ENCODE measurements around the gene MT4. TPM values are rescaled to one million over a fixed set of nuclear protein-coding genes. Genes with fewer than 3 reads are reported as not detected.

The MT4 gene
- total RNA-seq, 1 donor from 2014 or later, result not detected

GRCh38 chr16:56525236-56525635 lies 39.6 kb upstream of the MT4 start:
- no peak overlapping the region for H2AFZ ChIP-seq (replicated peaks)
- no peak for DNase-seq (ENCODE audit: low spot score)

GRCh38 chr16:56530872-56531271 lies 34.0 kb upstream of the MT4 start:
- H3K79me2 ChIP-seq (ENCODE audit: low read depth), result no peaks in the 10 kb centered on the region
- H3K9me3 ChIP-seq (ENCODE audit: low read depth), result no peaks in the 10 kb centered on the region
- H3K4me2 ChIP-seq, result no peak overlapping the region
- H3K27ac Mint-ChIP-seq, result no peak overlapping the region
- H3K4me1 Mint-ChIP-seq, result no peaks in the 10 kb centered on the region
- H3K36me3 ChIP-seq, result no peaks in the 10 kb centered on the region
- H3K27me3 ChIP-seq, result peaks cover 20% of the 10 kb centered on the region
- H3F3A ChIP-seq (ENCODE audit: low read depth), result no peaks in the 10 kb centered on the region
- H2AFZ ChIP-seq (replicated peaks), result no peak overlapping the region
- no peaks in the 10 kb centered on the region for H4K20me1 ChIP-seq (ENCODE audit: low read depth)
- H3K4me1 ChIP-seq, result no peaks in the 10 kb centered on the region
- no peak for DNase-seq (ENCODE audit: low spot score)
- H3K4me3 ChIP-seq, result no peak overlapping the region
- H3K9ac ChIP-seq, result no peak overlapping the region
- no peaks in the 10 kb centered on the region for H3K9me3 Mint-ChIP-seq
- H3K27ac ChIP-seq, result no peak overlapping the region
- no peak overlapping the region for H3K4me3 Mint-ChIP-seq
- peaks cover 2% of the 10 kb centered on the region for H3K27me3 Mint-ChIP-seq (ENCODE audit: insufficient read depth, low read depth)
- TF ChIP-seq EZH2phosphoT487 (IDR thresholded peaks at IDR 0.05) (no peak), EZH2 (IDR thresholded peaks at IDR 0.05) (no peak), CTCF (IDR thresholded peaks at IDR 0.05) (no peak)
- H3K36me3 Mint-ChIP-seq, result no peaks in the 10 kb centered on the region

More at GRCh38 chr16:56525236-56525635, 39.6 kb upstream of the MT4 start:
- Histone ChIP-seq H3F3A (ENCODE audit: low read depth) (no peaks in the 10 kb centered on the region), H3K4me3 (no peak overlapping the region), H3K27me3 (peaks cover 7% of the 10 kb centered on the region), H3K4me1 (peaks cover 3% of the 10 kb centered on the region), H3K9ac (no peak overlapping the region), H3K4me2 (no peak overlapping the region), H3K36me3 (no peaks in the 10 kb centered on the region), H3K9me3 (ENCODE audit: low read depth) (no peaks in the 10 kb centered on the region), H3K27ac (no peak overlapping the region), H4K20me1 (ENCODE audit: low read depth) (no peaks in the 10 kb centered on the region), H3K79me2 (ENCODE audit: low read depth) (no peaks in the 10 kb centered on the region)
- H3K27me3 Mint-ChIP-seq (ENCODE audit: insufficient read depth, low read depth), result peaks cover 4% of the 10 kb centered on the region
- peaks cover 6% of the 10 kb centered on the region for H3K4me1 Mint-ChIP-seq
- no peak overlapping the region for H3K4me3 Mint-ChIP-seq
- H3K36me3 Mint-ChIP-seq, result no peaks in the 10 kb centered on the region
- peak overlapping the region; percentile 12 for H3K27ac Mint-ChIP-seq
- TF ChIP-seq EZH2phosphoT487 (IDR thresholded peaks at IDR 0.05) (no peak), EZH2 (IDR thresholded peaks at IDR 0.05) (no peak), CTCF (IDR thresholded peaks at IDR 0.05) (no peak)
- H3K9me3 Mint-ChIP-seq, result no peaks in the 10 kb centered on the region

DNA sequence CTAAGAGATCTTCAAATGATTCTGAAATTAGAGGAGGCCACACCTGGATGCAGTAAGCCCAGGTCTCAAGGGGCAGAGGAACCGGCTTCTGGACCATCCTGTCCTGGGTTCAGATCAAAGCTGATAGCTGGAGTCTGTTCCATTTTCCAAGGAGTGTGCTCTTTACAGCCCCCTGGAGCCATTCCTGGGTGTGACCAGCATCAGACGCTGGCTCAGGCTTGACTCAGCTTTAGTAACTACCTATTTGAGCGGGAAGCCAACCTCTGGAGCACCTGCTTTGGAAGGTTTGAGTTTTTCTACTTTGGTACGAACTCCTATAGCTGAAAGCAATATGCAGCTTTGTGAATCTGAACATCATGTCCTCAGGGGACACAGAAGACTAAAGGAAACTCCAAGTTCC lies 32.2 kb upstream of the MT4 start:
- H4K20me1 ChIP-seq (ENCODE audit: low read depth), result no peaks in the 10 kb centered on the region
- no peak overlapping the region for H3K9ac ChIP-seq
- no peaks in the 10 kb centered on the region for H3F3A ChIP-seq (ENCODE audit: low read depth)
- no peaks in the 10 kb centered on the region for H3K36me3 Mint-ChIP-seq
- no peak overlapping the region for H3K4me2 ChIP-seq
- H3K4me1 Mint-ChIP-seq, result no peaks in the 10 kb centered on the region
- H3K27ac Mint-ChIP-seq, result no peak overlapping the region
- no peaks in the 10 kb centered on the region for H3K36me3 ChIP-seq
- H3K27me3 ChIP-seq, result peaks cover 15% of the 10 kb centered on the region
- no peak overlapping the region for H3K27ac ChIP-seq
- no peak for DNase-seq (ENCODE audit: low spot score)
- peaks cover 2% of the 10 kb centered on the region for H3K27me3 Mint-ChIP-seq (ENCODE audit: insufficient read depth, low read depth)
- no peaks in the 10 kb centered on the region for H3K79me2 ChIP-seq (ENCODE audit: low read depth)
- no peaks in the 10 kb centered on the region for H3K4me1 ChIP-seq
- no peak overlapping the region for H3K4me3 Mint-ChIP-seq
- H2AFZ ChIP-seq (replicated peaks), result no peak overlapping the region
- no peaks in the 10 kb centered on the region for H3K9me3 Mint-ChIP-seq
- TF ChIP-seq CTCF (IDR thresholded peaks at IDR 0.05) (peak; percentile 10), EZH2phosphoT487 (IDR thresholded peaks at IDR 0.05) (no peak), EZH2 (IDR thresholded peaks at IDR 0.05) (no peak)
- H3K9me3 ChIP-seq (ENCODE audit: low read depth), result no peaks in the 10 kb centered on the region
- H3K4me3 ChIP-seq, result no peak overlapping the region

All from neural progenitor cell (in vitro differentiated cells).